SU-DHL-6 (cell line): ENCODE measurements around the gene MAL.

Experiments
- EZH2phosphoT487 ChIP-seq: fragments of 200-600 bp; sonication (generic), shearing (Covaris generic); conservative IDR thresholded peaks from 2 replicates; pipeline ENCODE4 v1.6.1; 2018; ENCODE audit warnings: mild to moderate bottlenecking, antibody characterized with exemption, low read length, moderate library complexity, mixed read lengths
- TF ChIP-seq, protein P1 (sequence below): fragments of 200-600 bp; sonication (generic); IDR thresholded peaks from one replicate; pipeline ENCODE4 v1.5.1; 2017; ENCODE audit warnings: antibody characterized with exemption, mild to moderate bottlenecking, low read length, moderate library complexity; ENCODE audit not compliant: insufficient read depth, poor library complexity, severe bottlenecking

DNA sequence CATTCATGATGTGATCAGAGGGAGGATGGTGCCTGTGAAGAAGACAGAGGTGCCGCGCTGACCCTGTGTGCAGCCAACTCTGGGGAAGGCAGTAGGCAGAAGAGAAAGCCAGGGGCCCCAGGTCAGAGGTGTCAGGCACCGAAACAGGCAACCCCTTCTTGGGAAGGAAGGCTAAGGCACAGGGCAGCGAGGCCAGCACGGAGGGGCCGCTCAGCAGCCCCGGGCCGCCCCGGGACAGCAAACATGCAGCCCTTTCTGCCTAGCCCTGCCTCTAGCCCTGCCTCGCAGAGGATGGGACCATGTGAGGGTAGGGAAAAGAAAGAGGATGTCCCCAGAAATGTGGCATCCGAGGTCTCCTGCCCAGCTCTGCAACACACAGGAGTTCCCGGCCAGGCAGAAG is 7.7 kb upstream of the MAL start:
- TF ChIP-seq, protein P1, sequence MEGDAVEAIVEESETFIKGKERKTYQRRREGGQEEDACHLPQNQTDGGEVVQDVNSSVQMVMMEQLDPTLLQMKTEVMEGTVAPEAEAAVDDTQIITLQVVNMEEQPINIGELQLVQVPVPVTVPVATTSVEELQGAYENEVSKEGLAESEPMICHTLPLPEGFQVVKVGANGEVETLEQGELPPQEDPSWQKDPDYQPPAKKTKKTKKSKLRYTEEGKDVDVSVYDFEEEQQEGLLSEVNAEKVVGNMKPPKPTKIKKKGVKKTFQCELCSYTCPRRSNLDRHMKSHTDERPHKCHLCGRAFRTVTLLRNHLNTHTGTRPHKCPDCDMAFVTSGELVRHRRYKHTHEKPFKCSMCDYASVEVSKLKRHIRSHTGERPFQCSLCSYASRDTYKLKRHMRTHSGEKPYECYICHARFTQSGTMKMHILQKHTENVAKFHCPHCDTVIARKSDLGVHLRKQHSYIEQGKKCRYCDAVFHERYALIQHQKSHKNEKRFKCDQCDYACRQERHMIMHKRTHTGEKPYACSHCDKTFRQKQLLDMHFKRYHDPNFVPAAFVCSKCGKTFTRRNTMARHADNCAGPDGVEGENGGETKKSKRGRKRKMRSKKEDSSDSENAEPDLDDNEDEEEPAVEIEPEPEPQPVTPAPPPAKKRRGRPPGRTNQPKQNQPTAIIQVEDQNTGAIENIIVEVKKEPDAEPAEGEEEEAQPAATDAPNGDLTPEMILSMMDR: no peak
- no peak for TF ChIP-seq EZH2phosphoT487
